IMR-90 (cell line): ENCODE data around the gene SLC27A1. TPM values are rescaled to one million over a fixed set of nuclear protein-coding genes. Genes with fewer than 3 reads are reported as not detected.
A peak's percentile ranks its signal among the peaks of the same experiment; 100 is the strongest.

Experiments used
- ATAC-seq: fragments of 200-7000 bp; cut with Tn5 transposase; 2 replicates; pipeline ENCODE4 v1.9.1; 2020; ENCODE audit warnings: low read depth, mild to moderate bottlenecking, moderate library complexity
- BruUV-seq: library from RNA; stranded (reverse); fragments of 400-500 nt; replicated peaks from 2 replicates; lab custom pipeline; 2021; lab: Mats Ljungman, UMichigan
- CTCF ChIA-PET: fragments of 300-600 bp; formaldehyde crosslinking; extraction: SDS; loops from one replicate; lab custom pipeline; 2021; ENCODE audit warnings: antibody characterized with exemption; lab: Yijun Ruan, JAX
- POLR2A ChIA-PET: fragments of 300-600 bp; sonication (Branson Sonifier 250); formaldehyde crosslinking; loops from one replicate; lab custom pipeline; 2022; ENCODE audit warnings: antibody characterized with exemption; ENCODE audit not compliant: unreplicated experiment; lab: Charles Lee
- DNase-seq: peaks from one replicate; pipeline ENCODE4 v3.0.0; 2013
- H2AFZ ChIP-seq: replicated peaks from 2 replicates; pipeline ENCODE3; 2013; ENCODE audit warnings: low read length, mild to moderate bottlenecking; ENCODE audit not compliant: poor library complexity
- H2AK5ac ChIP-seq: 2 replicates; pipeline ENCODE4 v1.6.1; 2013; ENCODE audit warnings: low read depth, low read length, inconsistent platforms
- H2AK9ac ChIP-seq: replicated peaks from 2 replicates; pipeline ENCODE3; 2013; ENCODE audit warnings: mild to moderate bottlenecking, low read depth, low read length, moderate library complexity; ENCODE audit not compliant: poor library complexity
- H2BK120ac ChIP-seq: 2 replicates; pipeline ENCODE4 v1.6.1; 2013; ENCODE audit warnings: low read depth, low read length, inconsistent platforms
- H2BK15ac ChIP-seq: 3 replicates; pipeline ENCODE4 v1.6.1; 2013; ENCODE audit warnings: low read depth, low read length, inconsistent platforms
- H2BK20ac ChIP-seq: 2 replicates; pipeline ENCODE4 v1.6.1; 2013; ENCODE audit warnings: low read depth, mild to moderate bottlenecking, inconsistent platforms, low read length, moderate library complexity
- H2BK5ac ChIP-seq: 2 replicates; pipeline ENCODE4 v1.6.1; 2013; ENCODE audit warnings: mild to moderate bottlenecking, low read depth, low read length, inconsistent platforms; ENCODE audit not compliant: poor library complexity, severe bottlenecking
- H3K14ac ChIP-seq: replicated peaks from 2 replicates; pipeline ENCODE4 v1.6.1; 2013; ENCODE audit warnings: low read depth, low read length, inconsistent platforms
- H3K18ac ChIP-seq: 2 replicates; pipeline ENCODE4 v1.6.1; 2013; ENCODE audit warnings: low read depth, low read length, control low read depth
- H3K23ac ChIP-seq: 2 replicates; pipeline ENCODE4 v1.6.1; 2013; ENCODE audit warnings: low read depth, low read length, inconsistent platforms
- H3K27ac ChIP-seq: 2 replicates; pipeline ENCODE4 v1.5.1; 2013; ENCODE audit warnings: mild to moderate bottlenecking, control low read depth, low read length; ENCODE audit not compliant: insufficient read depth
- H3K27me3 ChIP-seq: 2 replicates; pipeline ENCODE4 v1.6.1; 2013; ENCODE audit warnings: low read length; ENCODE audit not compliant: control insufficient read depth, insufficient read depth
- H3K36me3 ChIP-seq: 2 replicates; pipeline ENCODE4 v1.6.1; 2013; ENCODE audit warnings: low read length, mixed read lengths; ENCODE audit not compliant: control insufficient read depth, insufficient read depth
- H3K4ac ChIP-seq: 2 replicates; pipeline ENCODE4 v1.6.1; 2013; ENCODE audit warnings: low read depth, low read length, inconsistent platforms
- H3K4me1 ChIP-seq: 2 replicates; pipeline ENCODE4 v1.6.1; 2013; ENCODE audit warnings: low read length, mixed read lengths; ENCODE audit not compliant: control insufficient read depth, insufficient read depth
- H3K4me2 ChIP-seq: 2 replicates; pipeline ENCODE4 v1.6.1; 2013; ENCODE audit warnings: low read depth, mild to moderate bottlenecking, control low read depth, low read length, moderate library complexity
- H3K4me3 ChIP-seq: 2 replicates; pipeline ENCODE4 v1.5.1; 2013; ENCODE audit warnings: low read depth, mild to moderate bottlenecking, control low read depth, low read length, moderate library complexity; ENCODE audit not compliant: insufficient read depth
- H3K56ac ChIP-seq: 2 replicates; pipeline ENCODE4 v1.6.1; 2013; ENCODE audit warnings: low read length, inconsistent platforms; ENCODE audit not compliant: insufficient read depth; ENCODE audit errors: extremely low read depth
- H3K79me1 ChIP-seq, 2 experiments: 2 replicates each; pipeline ENCODE4 v1.6.1; 2013; ENCODE audit warnings: low read length in 2 of 2, inconsistent platforms in 1 of 2, low read depth in 1 of 2
- H3K9ac ChIP-seq: 2 replicates; pipeline ENCODE4 v1.6.1; 2013; ENCODE audit warnings: low read depth, low read length, control low read depth
- H3K9me1 ChIP-seq: 2 replicates; pipeline ENCODE4 v1.6.1; 2013; ENCODE audit warnings: low read length, inconsistent platforms; ENCODE audit not compliant: insufficient read depth
- H3K9me3 ChIP-seq: 2 replicates; pipeline ENCODE4 v1.6.1; 2013; ENCODE audit warnings: low read length; ENCODE audit not compliant: control insufficient read depth, insufficient read depth
- H4K20me1 ChIP-seq: 2 replicates; pipeline ENCODE4 v1.6.1; 2013; ENCODE audit warnings: low read length, inconsistent platforms; ENCODE audit not compliant: insufficient read depth
- H4K5ac ChIP-seq: 2 replicates; pipeline ENCODE4 v1.6.1; 2013; ENCODE audit warnings: mild to moderate bottlenecking, low read depth, low read length, control low read depth
- H4K8ac ChIP-seq, 2 experiments: 2 replicates each; pipeline ENCODE4 v1.6.1; 2013; ENCODE audit warnings: low read depth in 2 of 2, low read length in 2 of 2, control low read depth in 1 of 2, inconsistent platforms in 1 of 2
- H4K91ac ChIP-seq: 2 replicates; pipeline ENCODE4 v1.6.1; 2013; ENCODE audit warnings: low read depth, low read length, inconsistent platforms; ENCODE audit not compliant: insufficient read depth
- MAZ ChIP-seq: IDR thresholded peaks from 2 replicates; pipeline ENCODE4 v1.6.1; 2012; ENCODE audit warnings: low read depth, mild to moderate bottlenecking, low read length, improper control_type of control experiment, moderate library complexity, borderline replicate concordance
- MXI1 ChIP-seq: IDR thresholded peaks from 2 replicates; pipeline ENCODE4 v1.6.1; 2012; ENCODE audit warnings: low read depth, mild to moderate bottlenecking, low read length, moderate library complexity, borderline replicate concordance
- POLR2A ChIP-seq: IDR thresholded peaks from 2 replicates; pipeline ENCODE4 v1.6.1; 2012; ENCODE audit warnings: mild to moderate bottlenecking, low read depth, low read length
- RFX5 ChIP-seq: IDR thresholded peaks from 2 replicates; pipeline ENCODE4 v1.8.0; 2012; ENCODE audit warnings: low read depth, mild to moderate bottlenecking, low read length, moderate library complexity
- WGBS, 2 experiments: methylation state at CpG; one replicate each; pipeline versions ENCODE4 v1.1.5 to v1.1.7; 2013; ENCODE audit warnings: missing lambda C conversion rate in 2 of 2; ENCODE audit not compliant: insufficient read length in 1 of 2; ENCODE audit errors: extremely low coverage in 2 of 2; 5-methylcytosine and 5-hydroxymethylcytosine counted together
- dilution Hi-C: fragments of 300-500 bp; cut with HindIII; formaldehyde crosslinking; loops from one replicate; pipeline ENCODE4 v1.14.3; 2018; ENCODE audit warnings: low sequenced_read_pairs; ENCODE audit not compliant: unreplicated experiment
- in situ Hi-C: fragments of 300-500 bp; cut with MboI; formaldehyde crosslinking; loops from 3 replicates; pipeline ENCODE4 v1.14.3; 2019; ENCODE audit warnings: low sequenced_read_pairs, inconsistent platforms, mixed read lengths
- intact Hi-C: fragments of 100-400 bp; cut with micrococcal nuclease; formaldehyde crosslinking; loops from 2 replicates; pipeline ENCODE4 v1.10.0; 2022
- polyA plus RNA-seq, 3 experiments: library from polyadenylated mRNA; depleted of rRNA; stranded (reverse); fragments of >200 nt; gene quantifications; 2 replicates each; pipeline ENCODE4 v1.2.3, GENCODE V29; 2012; ENCODE audit warnings: low replicate concordance in 1 of 3
- total RNA-seq: library from RNA; depleted of rRNA; stranded (reverse); fragments of >200 nt; gene quantifications from 2 replicates; pipeline ENCODE4 v1.2.3, GENCODE V29; 2012

SLC27A1 gene
- total and polyA plus RNA-seq, 2 of the 4 experiments (the other 2 are of a cell fraction): 4.8 to 12.9 TPM

GRCh38 chr19:17510220-17510993 lies 40.1 kb downstream of the SLC27A1 start:
- Histone ChIP-seq H3K56ac (peak overlapping the region; percentile 89), H3K9ac (peak overlapping the region; percentile 67), H3K9me3 (no peaks in the 10 kb centered on the region), H3K9me1 (peaks cover 9% of the 10 kb centered on the region), H2BK15ac (peak overlapping the region; percentile 36; the same call in 1 of the 3 replicates), H4K91ac (peak overlapping the region; percentile 75), H3K23ac (peak overlapping the region; percentile 79), H3K4me1 (peaks cover 16% of the 10 kb centered on the region), H3K18ac (peak overlapping the region; percentile 25; the same call in 1 of the 2 replicates), H3K79me1 (peaks cover 18 to 67% of the 10 kb centered on the region in 2 experiments), H3K4ac (peak overlapping the region; percentile 95), H2BK5ac (peak overlapping the region; percentile 87), H4K20me1 (peaks cover 16% of the 10 kb centered on the region), H2AK5ac (peak overlapping the region; percentile 96), H4K8ac (peak overlapping the region; percentile 89), H2BK20ac (peak overlapping the region; percentile 12; the same call in 1 of the 2 replicates), H3K4me2 (peak overlapping the region; percentile 91), H2BK120ac (peak overlapping the region; percentile 88; the same call in 1 of the 2 replicates), H2AK9ac (peak overlapping the region; percentile 95), H3K4me3 (peak overlapping the region; percentile 54), H3K27me3 (no peaks in the 10 kb centered on the region), H3K27ac (peak overlapping the region; percentile 64), H3K14ac (peak overlapping the region; percentile 99), H4K5ac (peak overlapping the region; percentile 65), H2AFZ (peak overlapping the region; percentile 58), H3K36me3 (peaks cover 12% of the 10 kb centered on the region; the same call in 1 of the 2 replicates)
- dilution Hi-C loops: no loop called here
- ATAC-seq (no peak), DNase-seq (no peak)
- BruUV-seq: no TSS peak
- WGBS, 2 experiments: 60% methylated on average over 1 of the region's 13 CpGs; no CpG with 5 or more reads in 1 of the 2 experiments
- intact Hi-C loops: loop anchor here (5.0 kb wide), 1 partner anchor 47 kb away; the partner anchor contains the start of gene COLGALT1
- ChIA-PET POLR2A (interaction anchor here (0.6 kb wide), 1 partner anchor 91 kb away, joined by 15 read pairs; the partner anchor contains the start of gene MVB12A), CTCF (interaction anchor here (1.1 to 1.5 kb wide), 3 partner anchors 14 to 256 kb away, joined by 4 to 5 read pairs (median 4); no protein-coding TSS in a partner anchor)
- in situ Hi-C loops: no loop called here
- no peak for TF ChIP-seq POLR2A
- no peak for TF ChIP-seq MXI1
- TF ChIP-seq RFX5: no peak
- TF ChIP-seq MAZ: no peak
